NCI-H2107 treated with DMSO at 0.1 percent for 48 hours (cell line): ENCODE data around the gene STAT4.

Experiments
- DNase-seq: peaks from one replicate; lab custom pipeline; 2025; ENCODE audit not compliant: unreplicated experiment; lab: John Stamatoyannopoulos, UW

Gene STAT4

DNA sequence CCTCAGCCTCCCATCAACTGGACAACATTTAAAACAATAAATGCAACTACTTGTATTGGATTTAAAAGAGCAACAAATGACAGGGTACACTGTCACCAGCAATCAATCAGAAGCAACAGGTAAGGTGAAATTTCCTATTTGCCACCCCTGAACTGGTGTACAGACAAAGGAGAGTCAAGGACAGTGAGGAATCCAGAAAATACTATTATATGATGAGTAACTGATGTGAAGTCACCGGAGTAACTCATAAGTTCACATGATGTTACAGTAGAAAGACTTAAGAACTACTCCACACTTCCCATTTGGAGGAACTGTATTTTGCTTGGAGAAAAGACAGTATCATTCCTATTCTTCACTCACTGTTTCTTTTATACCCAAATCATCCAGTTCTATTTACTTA lies 132.7 kb downstream of the STAT4 start:
- DNase-seq, result no peak

- DNase-seq, result no peak
Measured at GRCh38 chr2:191015831-191016230, 135.0 kb downstream of the STAT4 start.

GRCh38 chr2:191015239-191015638 lies 135.6 kb downstream of the STAT4 start:
- no peak for DNase-seq

DNA sequence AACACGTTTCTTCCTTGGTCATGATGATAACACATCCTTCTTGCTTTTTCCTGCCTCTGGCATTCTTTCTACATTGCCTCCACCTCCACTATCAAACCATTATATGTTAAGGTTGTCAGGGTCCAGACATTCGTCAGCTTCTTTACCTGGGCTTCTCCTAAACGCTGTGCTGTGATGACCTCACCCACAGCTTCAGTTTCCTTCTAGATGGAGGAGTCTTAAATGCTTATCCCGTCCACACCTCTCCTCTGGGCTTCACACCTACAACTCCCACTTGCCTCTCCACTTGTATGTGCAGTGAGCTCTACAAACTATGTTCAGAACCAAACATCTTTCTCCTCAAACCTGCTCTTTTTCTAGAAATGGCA lies 136.2 kb downstream of the STAT4 start:
- DNase-seq, result peak; percentile 23

GRCh38 chr2:191013932-191014652 lies 136.7 kb downstream of the STAT4 start, which contains the start of gene STAT1:
TSS of gene STAT1 (minus strand) at chr2:191014171. CDS start at chr2:191010003, 4,168 bp downstream.
- DNase-seq, result peak; percentile 57

GRCh38 chr2:191013682-191013931 lies 137.2 kb downstream of the STAT4 start:
- peak; percentile 15 for DNase-seq

DNA sequence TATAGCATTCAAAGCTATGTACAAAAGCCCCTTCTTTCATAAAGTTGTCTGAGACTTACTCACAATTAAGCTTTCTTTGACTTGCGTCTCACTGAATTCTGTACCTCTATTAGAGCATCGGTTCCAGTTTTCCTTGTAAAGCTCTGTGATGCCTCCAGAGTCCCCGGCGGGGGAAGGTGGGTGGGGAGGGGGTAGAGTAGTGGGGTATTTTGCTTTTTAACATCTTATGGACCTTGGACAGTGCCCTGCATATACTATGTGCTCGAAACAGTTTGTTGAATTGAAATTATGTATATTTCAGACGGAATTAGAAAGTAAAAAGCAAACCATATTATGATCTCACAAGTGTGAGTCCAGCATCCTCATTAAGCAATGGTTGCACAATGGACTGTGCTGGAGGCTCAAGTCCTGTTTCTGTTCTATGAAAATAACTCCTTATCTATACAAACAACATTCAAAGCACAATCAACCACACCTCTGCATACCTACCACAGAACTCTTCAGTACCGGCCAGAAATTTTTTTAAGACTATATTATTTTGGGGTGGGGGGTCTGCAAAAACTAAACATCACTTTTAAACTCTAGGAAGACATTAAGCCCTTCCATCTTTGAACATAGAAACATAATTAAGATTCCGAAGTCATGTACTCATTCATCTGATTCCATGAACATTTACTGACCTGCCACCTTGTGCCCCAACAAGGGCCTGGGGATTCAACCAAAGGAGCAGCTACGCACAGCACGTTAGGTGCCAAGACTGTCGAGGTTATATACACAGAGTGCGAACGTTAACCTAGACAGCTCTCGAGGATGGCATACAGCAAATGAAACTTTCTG lies 137.7 kb downstream of the STAT4 start:
- no peak for DNase-seq

DNA sequence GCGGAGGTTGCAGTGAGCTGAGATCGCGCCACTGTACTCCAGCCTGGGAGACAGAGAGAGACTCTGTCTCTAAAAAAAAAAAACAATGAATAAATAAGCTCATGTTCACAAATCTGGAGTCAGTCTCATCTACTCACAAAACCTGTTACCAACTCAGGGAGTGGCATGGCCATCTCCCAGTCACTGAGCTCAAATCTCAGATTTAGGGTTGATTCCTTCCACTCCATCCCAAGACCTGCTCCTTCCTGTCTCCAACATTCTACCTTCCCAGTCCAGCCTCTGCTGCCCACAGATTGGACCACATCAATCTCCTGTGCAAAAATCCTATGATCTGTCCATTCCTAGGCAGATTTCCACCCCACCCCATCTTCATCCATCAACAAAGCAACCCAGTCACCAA lies 138.4 kb downstream of the STAT4 start:
- DNase-seq, result no peak

DNA sequence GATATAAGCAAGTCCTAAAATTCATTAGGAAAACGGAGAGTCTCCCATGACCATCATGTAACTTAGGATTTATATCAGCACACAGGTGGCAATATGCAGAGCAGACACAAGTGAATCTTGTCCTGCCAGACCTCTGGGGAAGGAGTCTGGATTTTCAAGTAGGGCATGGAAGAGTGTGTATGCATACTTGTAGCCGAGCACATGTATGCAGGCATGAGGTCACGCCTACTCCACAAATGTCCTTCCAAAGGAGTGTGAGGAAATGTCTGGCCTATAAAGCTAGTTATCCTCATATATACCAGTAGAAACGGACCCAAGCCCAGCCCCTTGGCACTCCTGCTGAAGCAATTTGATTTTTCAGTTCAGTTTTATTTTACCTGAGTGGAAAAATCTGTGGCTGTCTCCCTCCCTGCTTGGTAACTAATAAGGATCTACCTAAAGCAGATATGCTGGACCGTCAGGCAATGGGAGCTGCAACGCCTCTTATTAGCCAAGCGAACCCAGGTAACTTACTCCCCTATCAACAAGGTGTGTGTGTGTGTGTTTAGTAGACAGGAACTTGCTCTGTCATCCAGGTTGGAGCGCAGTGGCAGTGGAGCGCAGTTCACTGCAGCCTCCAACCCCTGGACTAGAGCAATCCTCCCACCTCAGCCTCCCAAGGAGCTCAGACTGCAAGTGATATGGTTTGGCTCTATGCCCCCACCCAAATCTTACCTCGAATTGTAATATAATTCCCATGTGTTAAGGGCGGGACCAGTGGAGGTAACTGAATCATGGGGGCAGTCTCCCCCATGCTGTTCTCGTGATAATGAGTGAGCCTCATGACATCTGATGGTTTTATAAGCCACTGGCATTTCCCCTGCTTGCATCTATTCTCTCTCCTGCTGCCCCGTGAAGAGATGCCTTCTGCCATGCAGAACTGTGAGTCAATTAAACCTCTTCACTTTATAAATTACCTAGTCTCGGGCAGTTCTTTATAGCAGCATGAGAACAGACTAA lies 139.6 kb downstream of the STAT4 start:
- DNase-seq, result no peak

DNA sequence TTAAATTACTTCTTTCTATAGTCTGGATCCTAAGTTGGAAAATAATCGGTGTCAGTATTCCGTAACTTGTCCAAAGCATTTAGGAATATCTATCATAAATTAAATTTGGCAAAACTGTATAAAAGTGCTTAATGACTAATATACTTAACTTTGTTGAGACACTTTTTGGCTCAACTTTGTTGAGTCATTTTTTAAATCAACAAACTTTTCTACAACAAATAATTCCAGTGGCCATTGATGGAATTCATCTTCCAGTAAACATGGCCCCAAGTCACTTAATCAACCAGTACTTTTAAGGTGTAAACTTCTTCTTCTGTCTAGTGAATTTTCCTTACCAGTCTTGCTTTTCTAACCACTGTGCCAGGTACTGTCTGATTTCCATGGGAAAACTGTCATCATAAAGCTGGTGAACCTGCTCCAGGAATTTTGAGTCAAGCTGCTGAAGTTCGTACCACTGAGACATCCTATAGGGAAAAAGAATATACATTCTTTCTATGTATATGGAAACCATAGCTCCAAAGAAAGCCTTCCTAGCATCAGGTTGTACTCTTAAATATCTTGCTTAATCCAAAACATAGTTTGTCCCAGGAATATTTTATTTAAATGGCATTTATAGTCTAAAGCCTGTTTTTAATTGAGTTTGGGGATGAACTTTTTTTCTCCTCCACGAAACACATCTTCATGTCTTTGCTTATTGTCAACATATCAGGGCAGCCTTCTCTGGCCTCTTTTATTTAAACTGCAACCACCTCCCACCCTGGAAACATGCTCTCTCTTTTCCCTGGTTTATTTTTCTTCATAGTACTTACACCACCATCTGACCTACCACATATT lies 141.0 kb downstream of the STAT4 start:
- DNase-seq, result no peak

GRCh38 chr2:191008286-191008685 lies 142.5 kb downstream of the STAT4 start:
- DNase-seq, result no peak

DNA sequence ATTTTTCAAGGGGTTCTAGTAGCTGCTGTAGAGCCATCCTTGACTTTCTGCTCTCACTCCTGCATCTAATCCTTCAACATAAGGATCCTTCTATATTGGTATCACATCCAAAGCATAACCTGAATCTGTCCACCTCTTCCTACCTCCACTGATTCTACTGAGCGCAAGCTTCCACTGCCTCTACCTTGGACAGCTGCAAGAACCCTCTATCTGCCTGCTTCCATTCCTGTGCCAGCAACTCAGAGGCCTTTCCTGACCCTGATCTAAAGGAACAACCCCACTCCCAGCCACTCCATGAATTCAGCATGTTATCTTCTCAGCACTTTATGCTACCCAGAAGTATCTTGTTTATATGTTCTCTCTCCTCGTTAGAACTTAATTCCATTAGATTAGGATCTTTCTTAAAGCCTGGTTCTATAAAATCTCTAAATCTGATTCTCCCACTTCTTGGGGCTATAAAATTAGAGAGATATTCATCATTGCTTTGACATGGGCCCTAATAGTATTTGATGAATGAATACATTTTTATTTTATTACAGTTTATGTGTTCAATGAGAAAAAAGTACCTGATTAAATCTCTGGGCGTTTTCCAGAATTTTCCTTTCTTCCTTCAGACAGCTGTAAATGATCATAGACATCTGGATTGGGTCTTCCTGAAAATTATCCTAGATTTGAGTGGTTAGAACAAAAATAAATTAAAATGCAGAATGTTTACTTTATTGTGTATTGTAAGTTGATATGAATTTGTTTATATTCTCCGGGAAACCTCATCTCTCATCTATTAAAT lies 143.6 kb downstream of the STAT4 start:
- no peak for DNase-seq

DNA sequence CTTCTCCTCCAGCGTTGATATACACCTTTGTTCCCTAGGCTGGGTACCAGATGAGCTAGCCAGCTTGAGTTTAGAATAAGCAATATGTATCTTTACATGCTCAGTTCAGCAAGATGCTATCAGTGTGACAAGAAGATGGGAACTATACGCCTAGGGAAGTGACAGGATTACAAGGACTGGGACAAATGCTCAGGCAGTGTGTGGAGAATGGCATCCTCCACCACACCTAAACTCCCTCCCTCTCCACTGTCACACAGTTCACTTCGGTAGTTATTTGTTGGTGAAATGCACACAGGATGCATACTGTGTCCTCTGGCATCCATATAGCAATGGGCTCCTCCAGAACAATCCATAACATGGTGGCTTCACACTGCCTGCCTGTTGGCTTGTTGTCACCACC lies 144.5 kb downstream of the STAT4 start:
- DNase-seq, result no peak

DNA sequence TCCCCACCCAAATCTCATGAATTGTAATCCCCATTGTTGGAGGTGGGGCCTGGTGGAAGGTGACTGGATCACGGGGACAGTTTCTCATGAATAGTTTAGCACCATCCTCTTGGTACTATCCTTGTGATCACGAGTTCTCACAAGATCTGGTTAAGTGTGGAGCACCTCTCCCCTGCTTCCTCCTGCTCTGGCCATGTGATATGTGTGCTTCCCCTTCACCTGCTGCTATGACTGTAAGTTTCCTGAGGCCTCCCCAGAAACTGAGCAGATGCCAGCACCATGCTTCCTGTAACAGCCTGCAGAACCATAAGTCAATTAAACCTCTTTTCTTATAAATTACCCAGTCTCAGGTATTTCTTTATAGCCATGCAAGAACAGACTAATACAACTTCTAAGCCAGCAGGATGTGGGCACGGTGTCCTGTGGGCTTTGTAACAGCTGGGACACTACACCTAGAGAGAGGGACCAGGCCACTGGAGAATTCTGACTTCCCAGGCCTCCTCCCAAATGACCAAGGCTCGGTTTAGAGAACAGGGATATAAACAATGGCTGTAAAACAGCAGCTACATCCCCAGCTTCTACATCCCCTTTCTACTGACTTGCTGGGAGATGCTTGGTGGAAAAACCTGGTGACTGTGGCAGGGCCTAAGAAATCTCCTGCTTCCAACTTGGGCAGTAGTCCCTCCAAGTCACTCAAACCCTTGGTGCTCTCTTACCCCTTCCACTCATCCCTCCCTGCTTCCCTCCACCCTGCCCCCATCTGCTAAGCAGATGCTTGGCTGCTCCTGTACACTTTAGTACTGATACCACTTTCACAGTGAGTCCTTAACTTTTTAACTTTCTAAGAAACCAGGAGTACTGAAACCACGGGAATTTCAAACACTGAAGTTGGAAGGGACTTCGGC lies 147.1 kb downstream of the STAT4 start:
- DNase-seq, result no peak

DNA sequence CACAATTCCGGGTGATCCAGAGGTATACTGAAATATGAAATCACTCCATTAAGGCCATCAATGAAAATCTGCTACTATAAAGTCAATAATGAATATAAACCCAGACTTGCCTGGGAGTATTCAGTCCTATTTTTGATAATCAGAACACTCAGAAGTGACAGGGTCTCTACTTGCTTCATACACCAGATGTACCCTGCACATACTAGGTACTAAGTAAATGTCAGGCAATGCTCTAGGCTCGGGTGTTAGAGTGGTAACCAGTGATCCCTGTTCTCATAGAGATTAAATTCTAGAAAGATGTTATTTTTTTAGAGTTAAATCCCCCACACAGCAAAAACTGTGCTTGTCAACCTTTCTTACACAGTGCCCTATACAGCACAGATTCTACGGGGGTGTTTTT lies 149.2 kb downstream of the STAT4 start:
- no peak for DNase-seq

GRCh38 chr2:191001032-191001431 lies 149.8 kb downstream of the STAT4 start:
- no peak for DNase-seq

- DNase-seq, result no peak
Measured at GRCh38 chr2:190999949-191000665, 150.7 kb downstream of the STAT4 start.

- DNase-seq, result no peak
Measured at GRCh38 chr2:190999058-190999457, 151.7 kb downstream of the STAT4 start.
